CD14-positive monocyte (primary cell): Measurements from ENCODE around the gene KRT79. TPM values are rescaled to one million over a fixed set of nuclear protein-coding genes. Genes with fewer than 3 reads are reported as not detected.
A peak's percentile ranks its signal among the peaks of the same experiment; 100 is the strongest.

ENCODE experiments used
- DNase-seq, 3 donors: peaks; one replicate each; pipeline ENCODE4 v3.0.0-alpha.2; 2011 to 2022
- H2AFZ ChIP-seq: 2 replicates; pipeline ENCODE4 v1.6.0; 2012; ENCODE audit warnings: mild to moderate bottlenecking, low read depth, low read length, inconsistent platforms; ENCODE audit not compliant: insufficient read depth, poor library complexity, severe bottlenecking
- H3K27ac ChIP-seq, 2 donors: 1 replicate in 1 of 2; 2 replicates in 1 of 2; pipeline ENCODE4 v1.5.1; 2012 to 2013; ENCODE audit warnings: low read length in 2 of 2, control low read depth in 1 of 2, inconsistent platforms in 1 of 2, low read depth in 1 of 2, mild to moderate bottlenecking in 1 of 2
- H3K27me3 ChIP-seq, 2 donors: one replicate each; pipeline versions ENCODE4 v1.6.0 to v1.6.1; 2011 to 2013; ENCODE audit warnings: low read length in 2 of 2; ENCODE audit not compliant: control insufficient read depth in 2 of 2, insufficient read depth in 2 of 2
- H3K36me3 ChIP-seq, 2 donors: replicated peaks in 1 of 2; 1 replicate in 1 of 2; 2 replicates in 1 of 2; pipeline versions ENCODE4 v1.5.1 to v1.6.1; 2012 to 2013; ENCODE audit warnings: low read length in 2 of 2, control low read depth in 1 of 2, inconsistent platforms in 1 of 2, mild to moderate bottlenecking in 1 of 2; ENCODE audit not compliant: insufficient read depth in 2 of 2, control insufficient read depth in 1 of 2
- H3K4me1 ChIP-seq, 2 donors: 1 replicate in 1 of 2; 2 replicates in 1 of 2; pipeline versions ENCODE4 v1.5.1 to v1.6.1; 2012 to 2013; ENCODE audit warnings: low read length in 2 of 2, control low read depth in 1 of 2, inconsistent platforms in 1 of 2, mild to moderate bottlenecking in 1 of 2, moderate library complexity in 1 of 2; ENCODE audit not compliant: insufficient read depth in 2 of 2, control insufficient read depth in 1 of 2
- H3K4me2 ChIP-seq: replicated peaks from 2 replicates; pipeline ENCODE3; 2012; ENCODE audit warnings: low read length, moderate library complexity, mild to moderate bottlenecking; ENCODE audit not compliant: poor library complexity, severe bottlenecking; ENCODE audit errors: extremely low read depth
- H3K4me3 ChIP-seq, 3 experiments: fragments of 200-600 bp in 1 of 3; sonication (generic) in 1 of 3; replicated peaks in 1 of 3; 1 replicate in 2 of 3; 2 replicates in 1 of 3; pipeline ENCODE4 v1.5.1; 2011 to 2013; ENCODE audit warnings: low read length in 3 of 3, mild to moderate bottlenecking in 3 of 3, control low read depth in 2 of 3, low read depth in 2 of 3, inconsistent platforms in 1 of 3, moderate library complexity in 1 of 3
- H3K79me2 ChIP-seq: 2 replicates; pipeline ENCODE4 v1.6.0; 2012; ENCODE audit warnings: mild to moderate bottlenecking, control low read depth, inconsistent platforms, low read length, moderate library complexity; ENCODE audit not compliant: insufficient read depth
- H3K9ac ChIP-seq: 2 replicates; pipeline ENCODE4 v1.6.0; 2017; ENCODE audit warnings: low read length, mild to moderate bottlenecking; ENCODE audit not compliant: insufficient read depth, poor library complexity, severe bottlenecking
- H3K9me3 ChIP-seq, 2 donors: replicated peaks in 1 of 2; 1 replicate in 1 of 2; 2 replicates in 1 of 2; pipeline versions ENCODE4 v1.5.1 to v1.6.1; 2012 to 2013; ENCODE audit warnings: low read length in 2 of 2, control low read depth in 1 of 2; ENCODE audit not compliant: control insufficient read depth in 1 of 2, insufficient read depth in 1 of 2
- H4K20me1 ChIP-seq: 2 replicates; pipeline ENCODE4 v1.6.0; 2012; ENCODE audit warnings: mild to moderate bottlenecking, low read length, control low read depth, moderate library complexity; ENCODE audit not compliant: insufficient read depth
- H3K27ac Mint-ChIP-seq, 7 donors: one replicate each; pipeline ENCODE4 v1.8.0; 2020; ENCODE audit warnings: mild to moderate bottlenecking in 7 of 7, mixed read lengths in 7 of 7, moderate library complexity in 6 of 7, inconsistent platforms in 2 of 7
- H3K27me3 Mint-ChIP-seq, 3 donors: one replicate each; pipeline ENCODE4 v1.8.0; 2021 to 2022; ENCODE audit warnings: low read depth in 3 of 3, mild to moderate bottlenecking in 3 of 3, mixed read lengths in 3 of 3, moderate library complexity in 3 of 3, inconsistent platforms in 1 of 3
- H3K36me3 Mint-ChIP-seq, 2 donors: one replicate each; pipeline ENCODE4 v1.8.0; 2020; ENCODE audit warnings: mixed read lengths in 2 of 2, inconsistent platforms in 1 of 2, mild to moderate bottlenecking in 1 of 2
- H3K4me1 Mint-ChIP-seq: one replicate; pipeline ENCODE4 v1.8.0; 2020; ENCODE audit warnings: mild to moderate bottlenecking, mixed read lengths
- H3K4me3 Mint-ChIP-seq, 2 donors: one replicate each; pipeline ENCODE4 v1.8.0; 2020; ENCODE audit warnings: mild to moderate bottlenecking in 2 of 2, mixed read lengths in 2 of 2, moderate library complexity in 1 of 2
- H3K9me3 Mint-ChIP-seq, 7 donors: one replicate each; pipeline ENCODE4 v1.8.0; 2020 to 2022; ENCODE audit warnings: mixed read lengths in 7 of 7, mild to moderate bottlenecking in 6 of 7, moderate library complexity in 6 of 7, inconsistent platforms in 2 of 7
- CTCF ChIP-seq: fragments of 200-600 bp; IDR thresholded peaks from one replicate; pipeline ENCODE4 v1.8.0; 2022; ENCODE audit warnings: antibody characterized with exemption, mild to moderate bottlenecking
- WGBS: methylation state at CpG from one replicate; pipeline ENCODE4 v1.1.5; 2013; ENCODE audit warnings: missing lambda C conversion rate; ENCODE audit not compliant: insufficient coverage; 5-methylcytosine and 5-hydroxymethylcytosine counted together
- intact Hi-C, 2 donors: fragments of 100-400 bp; cut with micrococcal nuclease; formaldehyde crosslinking; loops; one replicate each; pipeline versions ENCODE4 v1.15.0 to v1.15.1; 2023
- polyA plus RNA-seq, 3 donors: library from polyadenylated mRNA; depleted of rRNA in 1 of 3; unstranded in 2 of 3; stranded (reverse) in 1 of 3; fragments of 300-500 nt in 2 of 3; fragments of >200 nt in 1 of 3; fragmentation: Illumina TruSeq in 2 of 3; gene quantifications; 1 replicate in 2 of 3; 2 replicates in 1 of 3; pipeline ENCODE4 v1.2.3, GENCODE V29; 2012 to 2021

Gene KRT79
- polyA plus RNA-seq, 3 donors = not detected

- Mint-ChIP-seq H3K36me3 (peaks cover 0 to 2% of the 10 kb centered on the region in 2 donors), H3K9me3 (no peaks in the 10 kb centered on the region), H3K27ac (peak overlapping the region; percentile 82 to 97 (median 89)), H3K4me1 (peaks cover 50% of the 10 kb centered on the region), H3K4me3 (peak overlapping the region; percentile 75 to 93), H3K27me3 (peaks cover 6 to 19% (median 8%) of the 10 kb centered on the region in 3 donors)
- no peaks in the 10 kb centered on the region for H4K20me1 ChIP-seq
- H3K27ac ChIP-seq = peak overlapping the region; percentile 9 to 72
- peak in 2 of 3 donors; percentile 27 to 32 for DNase-seq
- peak overlapping the region; percentile 11 to 64 (median 26) for H3K4me3 ChIP-seq
- TF ChIP-seq CTCF = no peak
- intact Hi-C loops = loop anchor here (2.0 to 10.0 kb wide), 4 partner anchors 293 to 720 kb away; no protein-coding TSS in a partner anchor
- H3K79me2 ChIP-seq = no peaks in the 10 kb centered on the region
- peak overlapping the region; percentile 81 for H2AFZ ChIP-seq
- WGBS = 67% methylated on average over 6 of the region's 10 CpGs
- H3K9me3 ChIP-seq = no peaks in the 10 kb centered on the region
- H3K27me3 ChIP-seq = no peaks in the 10 kb centered on the region
- H3K36me3 ChIP-seq = no peaks in the 10 kb centered on the region
- H3K4me1 ChIP-seq = peaks cover 34 to 56% of the 10 kb centered on the region in 2 donors
- peak overlapping the region; percentile 78 for H3K4me2 ChIP-seq
- H3K9ac ChIP-seq = peak overlapping the region; percentile 85
Measured at GRCh38 chr12:52874573-52875435, 40.7 kb upstream of the KRT79 start.

GRCh38 chr12:52873832-52874572 lies 39.9 kb upstream of the KRT79 start:
- H3K27ac ChIP-seq = peak overlapping the region; percentile 64 to 88

More at GRCh38 chr12:52873832-52874572, 39.9 kb upstream of the KRT79 start:
- peak; percentile 89 to 91 (median 91) for DNase-seq
- Histone ChIP-seq H3K4me2 (peak overlapping the region; percentile 78), H2AFZ (peak overlapping the region; percentile 81), H3K9ac (peak overlapping the region; percentile 85), H3K9me3 (no peaks in the 10 kb centered on the region), H3K27me3 (no peaks in the 10 kb centered on the region), H3K79me2 (no peaks in the 10 kb centered on the region), H3K4me1 (peaks cover 27 to 49% of the 10 kb centered on the region in 2 donors), H3K36me3 (no peaks in the 10 kb centered on the region), H3K4me3 (peak overlapping the region; percentile 45 to 64 (median 60)), H4K20me1 (no peaks in the 10 kb centered on the region)
- Mint-ChIP-seq H3K27me3 (peaks cover 6 to 17% (median 7%) of the 10 kb centered on the region in 3 donors), H3K4me3 (peak overlapping the region; percentile 80 to 93), H3K27ac (peak overlapping the region; percentile 82 to 98 (median 91)), H3K36me3 (peaks cover 0 to 2% of the 10 kb centered on the region in 2 donors), H3K9me3 (no peaks in the 10 kb centered on the region), H3K4me1 (peaks cover 44% of the 10 kb centered on the region)
- intact Hi-C loops = loop anchor here (2.0 to 10.0 kb wide), 2 partner anchors 501 to 719 kb away; no protein-coding TSS in a partner anchor
- TF ChIP-seq CTCF = no peak
- under 1% methylated on average over 38 of the region's 55 CpGs for WGBS
